Peyer's patch (tissue), 4 donors: ENCODE data around the gene MOCS2.

Experiments
- POLR2A ChIP-seq, 2 donors: fragments of 450-650 bp; IDR thresholded peaks; one replicate each; pipeline ENCODE4 v1.5.1; 2017; ENCODE audit warnings: antibody characterized with exemption in 2 of 2, mild to moderate bottlenecking in 2 of 2, moderate library complexity in 2 of 2
- TF ChIP-seq, protein P1 (sequence below), 6 experiments: fragments of 450-650 bp in 4 of 6; fragments of 200-600 bp in 2 of 6; sonication (generic) in 1 of 6; IDR thresholded peaks; one replicate each; pipeline ENCODE4 v1.5.1; 2017 to 2019; ENCODE audit warnings: antibody characterized with exemption in 6 of 6, mild to moderate bottlenecking in 3 of 6, moderate library complexity in 1 of 6

DNA sequence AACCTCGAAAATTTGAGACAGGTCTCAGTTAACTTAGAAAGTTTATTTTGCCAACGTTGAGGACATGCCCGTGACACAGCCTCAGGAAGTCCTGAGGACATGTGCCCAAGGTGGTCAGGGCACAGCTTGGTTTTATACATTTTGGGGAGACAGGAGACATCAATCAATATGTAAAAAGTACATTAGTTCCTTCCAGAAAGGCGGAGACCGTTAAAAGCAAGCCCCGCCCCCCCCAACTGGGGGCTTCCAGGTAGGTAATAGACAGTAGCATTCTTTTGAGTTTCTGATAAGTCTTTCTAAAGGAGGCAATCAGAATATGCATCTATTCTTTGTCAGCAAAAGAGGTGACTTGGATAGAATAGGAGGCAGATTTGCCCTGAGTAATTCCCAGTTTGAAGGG is 599 bp upstream of the MOCS2 start:
- TF ChIP-seq, protein P1, sequence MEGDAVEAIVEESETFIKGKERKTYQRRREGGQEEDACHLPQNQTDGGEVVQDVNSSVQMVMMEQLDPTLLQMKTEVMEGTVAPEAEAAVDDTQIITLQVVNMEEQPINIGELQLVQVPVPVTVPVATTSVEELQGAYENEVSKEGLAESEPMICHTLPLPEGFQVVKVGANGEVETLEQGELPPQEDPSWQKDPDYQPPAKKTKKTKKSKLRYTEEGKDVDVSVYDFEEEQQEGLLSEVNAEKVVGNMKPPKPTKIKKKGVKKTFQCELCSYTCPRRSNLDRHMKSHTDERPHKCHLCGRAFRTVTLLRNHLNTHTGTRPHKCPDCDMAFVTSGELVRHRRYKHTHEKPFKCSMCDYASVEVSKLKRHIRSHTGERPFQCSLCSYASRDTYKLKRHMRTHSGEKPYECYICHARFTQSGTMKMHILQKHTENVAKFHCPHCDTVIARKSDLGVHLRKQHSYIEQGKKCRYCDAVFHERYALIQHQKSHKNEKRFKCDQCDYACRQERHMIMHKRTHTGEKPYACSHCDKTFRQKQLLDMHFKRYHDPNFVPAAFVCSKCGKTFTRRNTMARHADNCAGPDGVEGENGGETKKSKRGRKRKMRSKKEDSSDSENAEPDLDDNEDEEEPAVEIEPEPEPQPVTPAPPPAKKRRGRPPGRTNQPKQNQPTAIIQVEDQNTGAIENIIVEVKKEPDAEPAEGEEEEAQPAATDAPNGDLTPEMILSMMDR (IDR thresholded peaks at IDR 0.05): no peak
- TF ChIP-seq POLR2A (IDR thresholded peaks at IDR 0.05): no peak
